Measurements from ENCODE around the gene GULP1.

DNA sequence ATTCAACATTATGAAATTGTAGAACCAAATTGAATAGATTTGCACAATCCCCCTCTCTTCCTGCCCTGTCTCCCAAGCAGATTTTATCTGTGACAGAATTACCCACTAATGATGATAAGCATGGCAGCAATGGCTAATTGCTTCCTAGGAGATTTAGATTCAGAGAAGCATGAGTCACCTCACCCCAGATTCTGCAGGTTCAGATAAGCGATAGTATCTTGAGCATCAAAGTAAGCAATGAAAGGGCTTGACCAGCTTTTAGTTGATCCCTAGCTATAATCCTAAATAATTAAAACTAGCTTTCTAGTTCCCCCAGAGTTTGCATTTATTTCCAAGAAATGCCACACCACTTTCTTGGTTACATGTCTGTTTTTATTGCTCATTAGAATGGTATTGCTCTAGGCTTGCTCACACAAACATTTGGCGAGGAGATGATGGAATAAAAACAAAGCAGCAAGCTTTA is 204.3 kb downstream of the GULP1 start:
- TF ChIP-seq, protein P1, sequence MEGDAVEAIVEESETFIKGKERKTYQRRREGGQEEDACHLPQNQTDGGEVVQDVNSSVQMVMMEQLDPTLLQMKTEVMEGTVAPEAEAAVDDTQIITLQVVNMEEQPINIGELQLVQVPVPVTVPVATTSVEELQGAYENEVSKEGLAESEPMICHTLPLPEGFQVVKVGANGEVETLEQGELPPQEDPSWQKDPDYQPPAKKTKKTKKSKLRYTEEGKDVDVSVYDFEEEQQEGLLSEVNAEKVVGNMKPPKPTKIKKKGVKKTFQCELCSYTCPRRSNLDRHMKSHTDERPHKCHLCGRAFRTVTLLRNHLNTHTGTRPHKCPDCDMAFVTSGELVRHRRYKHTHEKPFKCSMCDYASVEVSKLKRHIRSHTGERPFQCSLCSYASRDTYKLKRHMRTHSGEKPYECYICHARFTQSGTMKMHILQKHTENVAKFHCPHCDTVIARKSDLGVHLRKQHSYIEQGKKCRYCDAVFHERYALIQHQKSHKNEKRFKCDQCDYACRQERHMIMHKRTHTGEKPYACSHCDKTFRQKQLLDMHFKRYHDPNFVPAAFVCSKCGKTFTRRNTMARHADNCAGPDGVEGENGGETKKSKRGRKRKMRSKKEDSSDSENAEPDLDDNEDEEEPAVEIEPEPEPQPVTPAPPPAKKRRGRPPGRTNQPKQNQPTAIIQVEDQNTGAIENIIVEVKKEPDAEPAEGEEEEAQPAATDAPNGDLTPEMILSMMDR (IDR thresholded peaks at IDR 0.05; ENCODE audit: low read depth, low read length, poor library complexity, severe bottlenecking), result no peak
- no peak for TF ChIP-seq EZH2phosphoT487 (IDR thresholded peaks at IDR 0.05; ENCODE audit: borderline replicate concordance, low read length)
